GM19468 (cell line): ENCODE measurements around the gene TIGD6.
"Not testable (repeated sequence)": the region's sequence is repeated elsewhere in the genome, so short reads cannot be mapped to it uniquely, and the experiment has no call there.

ENCODE experiments used
- ATAC-seq: cut with Tn5 transposase; IDR thresholded peaks from one replicate; pipeline ENCODE4 v1.9.1; 2021; ENCODE audit warnings: mild to moderate bottlenecking, moderate library complexity, moderate number of reproducible peaks; ENCODE audit not compliant: unreplicated experiment; ENCODE audit errors: extremely low read depth

TIGD6 gene

DNA sequence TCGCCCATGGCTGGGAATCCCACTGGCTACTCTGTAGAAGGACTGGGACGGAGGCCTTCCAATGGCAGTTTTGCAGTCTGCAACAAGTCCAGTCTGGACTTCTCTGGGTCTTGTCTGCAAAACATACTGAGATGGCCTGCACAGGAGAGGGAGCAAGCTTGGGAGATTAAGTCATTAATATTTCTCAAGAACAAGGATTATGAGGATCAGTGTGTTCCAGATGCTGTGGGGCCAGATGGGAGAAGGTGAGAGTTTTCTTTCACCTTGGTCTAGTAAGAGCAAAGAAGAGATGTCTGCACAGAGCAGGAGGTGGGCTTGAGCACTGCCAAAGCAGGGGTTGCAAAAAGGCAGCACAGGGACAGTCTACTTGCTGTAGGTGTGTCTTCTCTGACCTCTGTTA lies 55.8 kb downstream of the TIGD6 start, which contains the start of gene PDE6A:
Gene PDE6A, minus strand, starts transcription at position 128 of the 400 bp plus-strand sequence. Its CDS starts 120 bp downstream, at position 8.
- ATAC-seq: no peak

GRCh38 chr5:149943177-149943949 lies 57.1 kb downstream of the TIGD6 start:
- ATAC-seq: not testable (repeated sequence)
